OCI-M2 (cell line): ENCODE results near the gene MYZAP.

ENCODE experiments used
- DNase-seq: peaks from one replicate; lab custom pipeline; 2025; ENCODE audit not compliant: unreplicated experiment; lab: John Stamatoyannopoulos, UW

MYZAP gene

GRCh38 chr15:57734860-57735259 lies 143.2 kb downstream of the MYZAP start:
- DNase-seq, result no peak
